IPS DF 4.7 (cell line): ENCODE measurements around the gene ARID1B.

Experiments used
- DNase-seq: peaks from one replicate; pipeline ENCODE4 v3.0.0-alpha.2; 2013; ENCODE audit warnings: low spot score; ENCODE audit errors: extremely low read depth

The ARID1B gene

GRCh38 chr6:156773935-156774852 is 3.0 kb upstream of the ARID1B start:
- no peak for DNase-seq

DNA sequence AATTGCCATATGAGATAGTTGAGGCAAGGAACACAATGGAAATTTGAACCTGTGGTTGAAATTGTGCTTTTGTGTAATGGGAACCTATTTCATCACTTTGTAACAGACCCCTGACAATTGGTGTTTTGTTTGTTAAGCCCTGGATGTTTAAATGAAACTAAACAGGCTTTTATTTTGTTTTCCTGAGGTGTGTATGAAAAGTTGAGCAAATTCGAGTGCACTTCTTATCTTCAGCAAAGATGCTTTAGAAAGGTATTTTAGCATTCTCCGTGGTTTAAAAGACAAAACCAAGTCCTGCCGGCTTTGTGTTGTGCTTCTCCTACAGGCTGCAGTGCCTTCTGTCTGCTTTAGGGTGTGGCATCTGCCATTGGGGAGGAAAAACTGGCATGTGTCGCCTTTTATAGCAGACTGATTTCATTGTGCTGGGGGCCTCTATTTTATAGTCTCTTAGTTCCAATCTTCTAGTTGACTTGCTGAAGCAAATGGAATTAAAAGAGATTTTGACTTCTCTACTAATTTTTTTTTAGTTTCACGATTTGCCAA is 2.2 kb upstream of the ARID1B start:
- DNase-seq: no peak

GRCh38 chr6:156775717-156776116 is 1.5 kb upstream of the ARID1B start:
- DNase-seq: no peak

DNA sequence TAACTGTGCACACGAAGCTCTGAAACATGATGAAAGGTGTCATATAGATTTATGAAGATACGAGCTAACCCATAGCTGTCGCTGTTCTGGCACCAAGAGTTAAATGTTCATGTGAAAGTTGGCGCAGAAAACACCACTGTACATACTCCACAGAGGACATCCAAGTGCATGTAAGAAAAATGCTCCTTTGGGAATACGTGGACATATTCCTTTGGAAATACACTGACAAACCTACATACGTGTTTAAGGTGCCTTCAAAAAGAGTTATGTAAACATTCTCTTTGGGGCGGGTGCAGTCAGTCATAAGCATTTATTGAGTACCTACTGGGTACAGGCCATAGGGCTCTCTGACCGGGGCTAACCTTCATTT is 723 bp upstream of the ARID1B start:
- DNase-seq: no peak

GRCh38 chr6:156777577-156778453 is 637 bp downstream of the ARID1B start:
- no peak for DNase-seq

DNA sequence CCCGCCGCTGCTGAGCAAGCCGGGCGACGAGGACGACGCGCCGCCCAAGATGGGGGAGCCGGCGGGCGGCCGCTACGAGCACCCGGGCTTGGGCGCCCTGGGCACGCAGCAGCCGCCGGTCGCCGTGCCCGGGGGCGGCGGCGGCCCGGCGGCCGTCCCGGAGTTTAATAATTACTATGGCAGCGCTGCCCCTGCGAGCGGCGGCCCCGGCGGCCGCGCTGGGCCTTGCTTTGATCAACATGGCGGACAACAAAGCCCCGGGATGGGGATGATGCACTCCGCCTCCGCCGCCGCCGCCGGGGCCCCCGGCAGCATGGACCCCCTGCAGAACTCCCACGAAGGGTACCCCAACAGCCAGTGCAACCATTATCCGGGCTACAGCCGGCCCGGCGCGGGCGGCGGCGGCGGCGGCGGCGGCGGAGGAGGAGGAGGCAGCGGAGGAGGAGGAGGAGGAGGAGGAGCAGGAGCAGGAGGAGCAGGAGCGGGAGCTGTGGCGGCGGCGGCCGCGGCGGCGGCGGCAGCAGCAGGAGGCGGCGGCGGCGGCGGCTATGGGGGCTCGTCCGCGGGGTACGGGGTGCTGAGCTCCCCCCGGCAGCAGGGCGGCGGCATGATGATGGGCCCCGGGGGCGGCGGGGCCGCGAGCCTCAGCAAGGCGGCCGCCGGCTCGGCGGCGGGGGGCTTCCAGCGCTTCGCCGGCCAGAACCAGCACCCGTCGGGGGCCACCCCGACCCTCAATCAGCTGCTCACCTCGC is 1.5 kb downstream of the ARID1B start:
- DNase-seq: no peak

- no peak for DNase-seq
Measured at GRCh38 chr6:156779206-156780094, 2.3 kb downstream of the ARID1B start.

DNA sequence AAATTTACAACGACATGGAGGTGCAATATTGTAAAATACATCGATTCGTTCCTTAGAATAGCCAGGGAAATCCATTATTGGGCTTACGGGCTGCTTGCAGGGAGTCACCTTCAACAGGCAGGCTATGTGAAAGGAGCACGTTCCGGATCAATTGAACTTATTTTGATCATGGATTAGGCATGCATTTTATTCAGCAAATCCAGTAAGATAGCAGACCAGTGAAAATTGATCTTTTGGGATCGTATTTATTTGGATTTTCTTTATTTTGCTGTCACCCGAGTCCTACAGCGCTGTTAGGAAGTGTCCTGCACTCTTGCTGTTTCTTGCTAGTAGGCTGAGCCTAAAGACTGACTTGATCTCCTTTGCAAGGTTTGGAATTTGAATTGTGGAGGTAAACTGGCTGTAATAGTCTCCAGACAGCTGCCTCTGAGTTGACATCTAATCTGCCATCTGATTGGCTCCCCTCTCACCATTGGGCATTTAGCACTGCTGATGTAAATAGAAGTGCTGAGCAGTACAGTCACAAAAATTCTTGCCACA is 3.0 kb downstream of the ARID1B start:
- no peak for DNase-seq

DNA sequence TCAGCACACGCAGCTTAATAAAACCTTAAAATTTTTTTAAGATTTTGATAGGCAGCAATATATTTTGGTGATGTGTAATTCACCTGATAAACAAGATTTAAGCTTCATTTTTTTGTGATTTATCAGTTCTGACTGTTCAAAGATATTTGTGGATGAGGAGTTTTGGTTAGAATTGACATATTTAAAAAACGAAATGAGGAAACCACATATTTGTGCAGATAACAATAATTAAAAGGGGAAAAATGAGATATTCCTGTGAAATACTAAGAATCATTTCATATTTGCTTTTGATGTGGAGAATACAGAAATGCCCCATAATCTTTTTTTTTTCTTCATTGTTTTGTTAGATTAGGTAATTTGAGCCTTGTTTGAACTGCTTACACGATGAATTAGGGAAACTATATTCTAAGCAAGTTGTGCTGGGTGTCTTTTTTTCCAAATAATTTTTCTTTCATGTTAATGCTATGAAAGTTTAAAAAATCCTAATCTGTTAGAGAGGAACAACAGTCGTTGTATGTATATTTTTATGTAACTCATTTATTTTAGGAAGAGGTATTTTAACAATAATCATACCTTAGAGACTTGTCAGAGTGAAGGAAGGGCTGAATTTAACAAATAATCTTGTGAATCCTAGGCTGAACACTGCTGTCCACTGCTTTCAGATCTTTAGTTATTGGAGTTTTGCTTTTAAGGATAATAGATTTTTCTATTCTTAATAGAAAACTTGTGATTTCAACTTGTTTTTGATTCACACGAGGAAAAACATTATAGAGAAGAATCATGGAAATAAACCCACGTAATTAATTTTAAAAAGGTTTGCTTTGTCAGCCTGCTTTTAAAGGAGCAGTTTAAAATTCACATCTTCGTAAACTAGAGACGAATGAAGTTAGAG is 4.0 kb downstream of the ARID1B start:
- no peak for DNase-seq

DNA sequence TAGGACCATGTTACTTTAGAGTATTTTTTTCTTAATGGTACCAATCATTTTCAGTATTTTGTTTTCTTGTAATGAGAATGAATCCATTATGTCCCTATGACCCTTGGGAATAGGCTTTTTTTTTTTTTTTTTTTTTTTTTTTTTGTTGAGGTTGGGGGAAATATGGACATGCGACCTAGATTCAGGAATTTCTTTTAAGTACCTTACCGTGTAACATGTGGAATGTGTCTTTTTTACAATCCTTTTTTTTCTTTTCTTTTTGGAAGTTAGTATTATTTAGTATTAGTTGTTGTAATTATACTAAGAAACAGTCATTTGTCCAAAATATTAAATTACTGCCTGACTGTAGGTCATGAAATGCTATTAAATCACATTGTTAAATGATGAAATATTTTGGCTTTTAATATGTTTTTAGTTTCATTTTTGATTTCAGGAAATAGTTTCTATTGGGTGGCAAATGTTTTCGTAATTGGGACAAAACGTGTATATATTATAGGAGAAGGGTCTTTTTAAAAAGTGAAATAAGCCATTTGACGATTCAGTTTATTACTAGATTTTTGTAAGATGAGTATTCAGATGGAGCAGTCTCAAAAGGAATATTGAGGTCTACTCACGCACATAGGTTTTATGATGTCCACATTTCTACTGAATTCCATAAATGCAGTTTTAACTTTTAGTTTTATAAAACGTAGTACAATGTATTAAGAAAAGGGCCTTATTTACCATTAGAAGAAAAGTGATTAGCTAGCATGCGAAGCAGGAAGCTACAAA is 4.9 kb downstream of the ARID1B start:
- DNase-seq: no peak

GRCh38 chr6:156782691-156783320 is 5.6 kb downstream of the ARID1B start:
- no peak for DNase-seq

DNA sequence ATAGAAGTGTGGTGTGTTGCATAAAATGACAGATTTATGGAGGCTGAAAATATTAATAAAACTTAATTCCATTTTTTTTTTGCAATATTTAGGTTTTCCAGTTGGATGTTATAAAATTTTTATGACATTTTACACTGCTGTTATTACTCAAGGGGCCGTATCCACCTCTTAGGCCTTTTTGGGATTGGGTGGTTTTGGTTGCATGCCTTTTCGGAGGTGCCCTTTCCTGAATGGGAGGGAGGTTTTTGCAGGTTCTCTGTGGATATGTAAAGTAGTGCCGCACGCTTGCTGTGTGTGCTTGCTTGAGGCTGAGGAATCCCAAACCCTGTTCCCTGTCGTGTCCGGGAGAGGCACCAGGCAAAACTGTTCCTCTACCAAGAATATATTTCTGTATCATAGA is 6.8 kb downstream of the ARID1B start:
- DNase-seq: no peak

DNA sequence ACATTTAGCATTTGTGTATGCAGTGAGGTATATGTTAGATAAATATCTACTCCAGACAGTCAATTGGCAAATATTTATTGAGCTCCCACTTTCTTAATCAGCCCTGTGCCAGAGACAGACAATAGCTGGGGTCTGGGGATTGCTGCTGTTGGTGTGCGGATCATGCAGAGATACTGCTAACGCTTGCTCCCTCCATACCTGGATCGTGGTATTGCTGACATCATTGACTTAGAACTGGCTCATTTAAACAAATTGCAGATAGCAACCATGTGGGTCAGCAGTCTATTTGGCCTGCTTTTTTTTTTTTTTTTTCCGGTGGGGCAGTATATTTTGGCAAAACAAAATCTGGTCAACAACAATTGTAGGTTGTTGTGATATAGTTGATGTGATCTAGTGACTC is 9.5 kb downstream of the ARID1B start:
- no peak for DNase-seq

DNA sequence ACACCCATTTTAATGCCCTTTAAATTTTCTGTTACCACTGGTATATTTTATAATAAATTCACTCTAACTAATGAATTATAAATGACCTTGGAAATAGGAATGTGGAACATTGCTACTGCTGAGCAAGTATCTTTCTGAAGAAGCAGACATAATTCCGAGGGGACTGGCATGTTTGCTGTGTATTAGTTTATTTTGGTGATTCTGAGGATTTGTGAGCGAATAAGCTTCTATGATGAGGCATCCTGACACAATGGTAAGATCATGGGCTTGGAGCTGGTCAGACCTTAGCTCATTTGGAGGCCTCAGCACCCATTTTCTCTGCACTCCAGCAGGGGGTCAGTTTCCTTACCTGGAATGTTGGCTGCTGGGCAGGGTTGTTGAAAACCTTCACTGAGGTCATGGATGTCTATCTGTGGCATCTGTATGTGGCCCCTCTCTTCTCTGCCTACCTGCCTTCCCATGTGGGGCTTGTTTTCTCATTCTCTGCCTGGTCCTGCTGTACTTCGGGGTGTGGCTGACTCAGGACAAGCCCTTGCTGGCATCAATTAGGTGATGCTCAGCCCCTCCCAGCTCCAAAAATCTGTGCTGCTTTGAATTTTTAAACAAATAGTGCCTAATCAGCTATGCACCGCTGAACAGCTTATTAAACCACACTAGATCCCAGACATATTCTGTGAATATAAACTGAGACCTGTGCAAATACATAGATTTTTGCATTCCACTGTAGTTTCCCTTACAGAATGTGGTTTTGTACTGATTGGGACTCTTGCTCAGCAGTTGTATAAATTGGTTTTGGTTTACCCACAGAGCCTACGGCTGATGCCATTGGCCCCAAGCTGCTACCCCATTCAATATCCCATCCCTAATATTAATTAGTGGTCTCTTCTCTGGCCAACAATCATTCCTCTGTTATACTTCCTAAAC is 10.7 kb downstream of the ARID1B start:
- no peak for DNase-seq

GRCh38 chr6:156789081-156789943 is 12.1 kb downstream of the ARID1B start:
- no peak for DNase-seq
